ENCODE results near the gene TSC1.

DNA sequence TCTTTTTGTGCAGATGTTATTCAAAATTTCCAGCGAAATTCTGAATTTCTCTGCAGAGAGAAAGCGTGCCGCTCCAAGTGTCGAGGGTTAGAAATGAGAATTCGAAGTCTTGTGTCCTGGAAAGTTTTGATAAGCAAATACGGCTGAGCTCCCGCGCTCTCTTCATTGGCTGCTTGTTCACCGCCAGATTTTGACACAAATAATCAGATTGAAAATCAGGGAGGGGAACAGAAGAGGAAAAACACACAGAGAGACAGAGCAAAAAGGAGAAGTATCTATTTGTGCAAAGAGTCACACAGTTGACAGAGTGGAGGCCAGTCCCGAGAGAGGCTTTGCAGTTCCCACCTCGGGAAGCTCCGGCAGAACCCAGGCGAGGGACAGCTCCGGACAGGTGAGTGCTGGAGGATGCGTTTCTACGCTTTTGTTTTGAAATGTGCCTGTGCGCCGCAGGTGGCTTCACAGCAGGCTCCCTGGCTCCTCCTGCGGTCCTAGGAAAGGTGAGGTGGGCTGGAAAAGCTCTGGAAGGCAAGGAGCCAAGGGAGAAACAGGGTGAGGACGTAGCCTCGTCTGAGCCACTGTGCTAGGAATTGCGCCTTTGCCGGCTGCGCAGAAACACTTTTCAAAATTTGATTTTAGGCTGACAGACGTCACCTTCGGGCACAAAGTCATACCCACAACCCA is 34.2 kb upstream of the TSC1 start, which contains the start of gene GFI1B:
- TF ChIP-seq CTCF (IDR thresholded peaks at IDR 0.05) (no peak), POLR2A (IDR thresholded peaks at IDR 0.05) (no peak)

Data from Peyer's patch (tissue), 4 donors.